Measurements from ENCODE around the gene PPIAL4G.
A peak's percentile ranks its signal among the peaks of the same experiment; 100 is the strongest.
"Not testable (repeated sequence)": the region's sequence is repeated elsewhere in the genome, so short reads cannot be mapped to it uniquely, and the experiment has no call there.

The PPIAL4G gene

GRCh38 chr1:148483029-148483428, at the start of gene PPIAL4G:
TSS of gene PPIAL4G (minus strand) at chr1:148483302. CDS start at chr1:148483252, 50 bp downstream.
- not testable (repeated sequence) for DNase-seq (ENCODE audit: low read depth in 2 of 2)

GRCh38 chr1:148532158-148532557, 49.1 kb upstream of the PPIAL4G start:
- not testable (repeated sequence) for DNase-seq (ENCODE audit: low read depth in 2 of 2)

- peak; percentile 26 to 28 for DNase-seq (ENCODE audit: low read depth in 2 of 2)
These were observed 46.0 kb upstream of the PPIAL4G start for GRCh38 chr1:148529101-148529567.

- not testable (repeated sequence) for DNase-seq (ENCODE audit: low read depth in 2 of 2)
These were observed 45.5 kb upstream of the PPIAL4G start for GRCh38 chr1:148528591-148528990.

GRCh38 chr1:148526587-148526986, 43.5 kb upstream of the PPIAL4G start:
- not testable (repeated sequence) for DNase-seq (ENCODE audit: low read depth in 2 of 2)

GRCh38 chr1:148523205-148524144, 40.4 kb upstream of the PPIAL4G start:
- DNase-seq (ENCODE audit: low read depth in 2 of 2) = not testable (repeated sequence)

- DNase-seq (ENCODE audit: low read depth in 2 of 2) = peak; percentile 98 to 99
These were observed 39.6 kb upstream of the PPIAL4G start for GRCh38 chr1:148522561-148523204.

- DNase-seq (ENCODE audit: low read depth in 2 of 2) = peak; percentile 73
These were observed 39.0 kb upstream of the PPIAL4G start for GRCh38 chr1:148522072-148522471.

- DNase-seq (ENCODE audit: low read depth in 2 of 2) = not testable (repeated sequence)
These were observed 31.2 kb upstream of the PPIAL4G start for GRCh38 chr1:148514310-148514709.

- DNase-seq (ENCODE audit: low read depth in 2 of 2) = peak; percentile 3 to 7
These were observed 29.6 kb upstream of the PPIAL4G start for GRCh38 chr1:148512571-148513184.

- DNase-seq (ENCODE audit: low read depth in 2 of 2) = not testable (repeated sequence)
These were observed 10.8 kb upstream of the PPIAL4G start for GRCh38 chr1:148493933-148494332.

- DNase-seq (ENCODE audit: low read depth in 2 of 2) = not testable (repeated sequence)
These were observed 2.0 kb downstream of the PPIAL4G start for GRCh38 chr1:148481134-148481533.

GRCh38 chr1:148459694-148460093, 23.4 kb downstream of the PPIAL4G start:
- DNase-seq (ENCODE audit: low read depth in 2 of 2) = not testable (repeated sequence)

GRCh38 chr1:148458901-148459581, 24.1 kb downstream of the PPIAL4G start:
- DNase-seq (ENCODE audit: low read depth in 2 of 2) = not testable (repeated sequence)

- not testable (repeated sequence) for DNase-seq (ENCODE audit: low read depth in 2 of 2)
These were observed 24.7 kb downstream of the PPIAL4G start for GRCh38 chr1:148458398-148458797.

GRCh38 chr1:148452845-148453244, 30.3 kb downstream of the PPIAL4G start:
- not testable (repeated sequence) for DNase-seq (ENCODE audit: low read depth in 2 of 2)

GRCh38 chr1:148439654-148440325, 43.3 kb downstream of the PPIAL4G start:
- not testable (repeated sequence) for DNase-seq (ENCODE audit: low read depth in 2 of 2)

- DNase-seq (ENCODE audit: low read depth in 2 of 2) = no peak
These were observed 47.7 kb downstream of the PPIAL4G start for GRCh38 chr1:148435406-148435805.

- DNase-seq (ENCODE audit: low read depth in 2 of 2) = no peak
These were observed 48.3 kb downstream of the PPIAL4G start for GRCh38 chr1:148434832-148435231.

GRCh38 chr1:148432916-148433317, 50.2 kb downstream of the PPIAL4G start:
- DNase-seq (ENCODE audit: low read depth in 2 of 2) = not testable (repeated sequence)

Data from fibroblast of skin of left quadriceps (primary cell).